ENCODE measurements around the gene PPP1R13B.

DNA sequence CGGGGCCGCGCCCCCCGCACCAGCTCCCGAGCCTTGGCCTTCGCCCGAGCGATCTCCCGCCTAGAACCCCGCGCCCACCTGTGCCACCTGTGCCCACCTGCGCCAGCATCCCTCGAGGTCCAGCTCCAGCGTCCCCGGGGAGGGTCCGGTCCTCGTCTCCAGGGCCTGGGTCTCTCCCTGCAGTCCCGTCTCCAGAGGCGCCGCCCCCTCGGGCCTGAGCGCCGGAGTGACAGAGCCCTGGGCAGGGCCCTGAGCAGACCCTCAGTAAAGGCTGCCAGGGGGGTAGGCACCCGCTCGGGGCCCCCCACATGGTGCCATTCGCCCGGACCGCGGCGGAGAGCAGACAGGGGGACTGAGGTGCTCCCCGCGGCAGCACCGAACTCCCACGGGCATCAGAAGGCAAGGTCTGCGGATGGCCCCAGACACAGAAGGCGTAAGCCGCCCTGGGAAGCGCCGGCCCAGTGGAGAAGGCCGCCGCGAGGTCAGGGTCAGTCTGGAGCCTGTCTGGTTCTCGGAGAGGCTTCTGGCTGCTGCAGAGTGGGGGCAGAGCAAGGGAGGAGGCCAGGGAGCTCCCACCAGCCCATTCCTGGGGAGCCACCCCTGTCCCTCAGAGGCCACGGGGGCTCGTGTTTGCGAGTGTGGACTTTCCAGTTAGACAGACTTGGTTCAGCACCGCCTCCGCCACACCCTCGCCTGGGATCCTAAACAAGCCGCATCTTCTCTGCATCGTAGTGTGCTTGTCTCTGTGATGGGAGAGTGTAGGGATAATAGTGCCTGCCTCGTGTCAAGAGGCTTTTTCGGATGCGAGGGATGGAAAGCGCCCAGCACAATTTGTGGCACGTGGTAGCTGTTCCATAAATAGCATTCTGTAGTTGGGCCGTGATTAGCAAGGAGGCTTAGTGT, 1.1 kb upstream of the PPP1R13B start:
- TF ChIP-seq CTCF (IDR thresholded peaks at IDR 0.05 in 2 of 3, conservative IDR thresholded peaks at IDR 0.05 in 1 of 3; ENCODE audit: borderline replicate concordance in 1 of 3, insufficient read depth in 1 of 3, low read depth in 2 of 3, low read length in 2 of 3) (no peak), SP1 (IDR thresholded peaks at IDR 0.05; ENCODE audit: low read depth) (no peak), POLR2A (IDR thresholded peaks at IDR 0.05; ENCODE audit: borderline replicate concordance, extremely low read depth, insufficient read depth, insufficient read length) (peak; percentile 6), EZH2 (IDR thresholded peaks at IDR 0.05) (no peak), CEBPB (IDR thresholded peaks at IDR 0.05; ENCODE audit: low read depth) (no peak)
